Activated B cell treated with CpG ODN at 0.5 μM for 24 hours (primary cell): ENCODE measurements around the gene ZC3H13. TPM values are rescaled to one million over a fixed set of nuclear protein-coding genes. Genes with fewer than 3 reads are reported as not detected.

Experiments used
- ATAC-seq: fragments of 200-7000 bp; cut with Tn5 transposase; one replicate; pipeline ENCODE4 v1.10.0; 2021; ENCODE audit warnings: low read depth, mild to moderate bottlenecking, moderate library complexity
- CTCF ChIA-PET: fragments of 350-600 bp; sonication (Branson Sonifier 250); formaldehyde crosslinking; loops from one replicate; lab custom pipeline; 2021; ENCODE audit warnings: antibody characterized with exemption; lab: Charles Lee
- POLR2A ChIA-PET: fragments of 350-600 bp; sonication (Branson Sonifier 250); formaldehyde crosslinking; loops from one replicate; lab custom pipeline; 2021; ENCODE audit warnings: antibody characterized with exemption; lab: Charles Lee
- DNase-seq: peaks from one replicate; pipeline ENCODE4 v3.0.0; 2022
- H3K27ac Mint-ChIP-seq: one replicate; pipeline ENCODE4 v1.8.0; 2020; ENCODE audit warnings: mixed read lengths
- H3K27me3 Mint-ChIP-seq: one replicate; pipeline ENCODE4 v1.8.0; 2021; ENCODE audit warnings: mixed read lengths
- H3K36me3 Mint-ChIP-seq: one replicate; pipeline ENCODE4 v1.8.0; 2021; ENCODE audit warnings: low read depth, mixed read lengths
- H3K4me1 Mint-ChIP-seq: one replicate; pipeline ENCODE4 v1.8.0; 2021; ENCODE audit warnings: mixed read lengths
- H3K4me3 Mint-ChIP-seq: one replicate; pipeline ENCODE4 v1.8.0; 2020; ENCODE audit warnings: mild to moderate bottlenecking, mixed read lengths
- H3K9me3 Mint-ChIP-seq: one replicate; pipeline ENCODE4 v1.8.0; 2020; ENCODE audit warnings: mixed read lengths
- intact Hi-C: fragments of 100-400 bp; cut with micrococcal nuclease; formaldehyde crosslinking; loops from one replicate; pipeline ENCODE4 v1.15.1; 2024
- total RNA-seq: library from RNA; stranded (reverse); gene quantifications from 2 replicates; pipeline ENCODE4 v1.2.3, GENCODE V29; 2022
- TF ChIP-seq, protein P1 (sequence below): fragments of 200-600 bp; IDR thresholded peaks from one replicate; pipeline ENCODE4 v1.8.0; 2022; ENCODE audit warnings: antibody characterized with exemption, mild to moderate bottlenecking

ZC3H13 gene
- total RNA-seq, 1 donor from 2014 or later: 48.7 TPM

DNA sequence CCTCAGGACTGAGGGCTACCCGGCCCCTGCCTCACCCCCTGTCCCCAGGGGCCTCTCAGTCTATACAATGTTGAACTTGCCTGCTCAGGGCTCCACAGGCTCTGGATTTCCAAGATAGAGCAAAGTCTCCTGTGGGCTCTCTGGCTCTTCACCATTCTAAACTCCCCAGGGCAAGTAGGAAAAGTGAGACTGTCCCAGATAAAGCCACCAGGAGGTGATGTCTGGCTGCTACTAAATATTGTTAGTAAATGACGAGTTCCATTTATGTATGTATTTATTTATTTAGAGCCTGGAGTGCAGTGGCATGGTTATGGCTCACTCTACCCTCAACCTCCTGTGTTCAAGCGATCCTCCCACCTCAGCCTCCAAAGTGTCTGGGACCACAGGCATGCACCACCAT is 127.4 kb downstream of the ZC3H13 start:
- H3K27ac Mint-ChIP-seq: no peak overlapping the region
- no peak overlapping the region for H3K4me3 Mint-ChIP-seq
- no peaks in the 10 kb centered on the region for H3K4me1 Mint-ChIP-seq
- ChIA-PET POLR2A (no interaction called here), CTCF (no interaction called here)
- intact Hi-C loops: no loop called here
- no peaks in the 10 kb centered on the region for H3K36me3 Mint-ChIP-seq
- ATAC-seq (no peak), DNase-seq (no peak)
- no peaks in the 10 kb centered on the region for H3K27me3 Mint-ChIP-seq
- H3K9me3 Mint-ChIP-seq: no peaks in the 10 kb centered on the region
- TF ChIP-seq, protein P1, sequence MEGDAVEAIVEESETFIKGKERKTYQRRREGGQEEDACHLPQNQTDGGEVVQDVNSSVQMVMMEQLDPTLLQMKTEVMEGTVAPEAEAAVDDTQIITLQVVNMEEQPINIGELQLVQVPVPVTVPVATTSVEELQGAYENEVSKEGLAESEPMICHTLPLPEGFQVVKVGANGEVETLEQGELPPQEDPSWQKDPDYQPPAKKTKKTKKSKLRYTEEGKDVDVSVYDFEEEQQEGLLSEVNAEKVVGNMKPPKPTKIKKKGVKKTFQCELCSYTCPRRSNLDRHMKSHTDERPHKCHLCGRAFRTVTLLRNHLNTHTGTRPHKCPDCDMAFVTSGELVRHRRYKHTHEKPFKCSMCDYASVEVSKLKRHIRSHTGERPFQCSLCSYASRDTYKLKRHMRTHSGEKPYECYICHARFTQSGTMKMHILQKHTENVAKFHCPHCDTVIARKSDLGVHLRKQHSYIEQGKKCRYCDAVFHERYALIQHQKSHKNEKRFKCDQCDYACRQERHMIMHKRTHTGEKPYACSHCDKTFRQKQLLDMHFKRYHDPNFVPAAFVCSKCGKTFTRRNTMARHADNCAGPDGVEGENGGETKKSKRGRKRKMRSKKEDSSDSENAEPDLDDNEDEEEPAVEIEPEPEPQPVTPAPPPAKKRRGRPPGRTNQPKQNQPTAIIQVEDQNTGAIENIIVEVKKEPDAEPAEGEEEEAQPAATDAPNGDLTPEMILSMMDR: no peak

DNA sequence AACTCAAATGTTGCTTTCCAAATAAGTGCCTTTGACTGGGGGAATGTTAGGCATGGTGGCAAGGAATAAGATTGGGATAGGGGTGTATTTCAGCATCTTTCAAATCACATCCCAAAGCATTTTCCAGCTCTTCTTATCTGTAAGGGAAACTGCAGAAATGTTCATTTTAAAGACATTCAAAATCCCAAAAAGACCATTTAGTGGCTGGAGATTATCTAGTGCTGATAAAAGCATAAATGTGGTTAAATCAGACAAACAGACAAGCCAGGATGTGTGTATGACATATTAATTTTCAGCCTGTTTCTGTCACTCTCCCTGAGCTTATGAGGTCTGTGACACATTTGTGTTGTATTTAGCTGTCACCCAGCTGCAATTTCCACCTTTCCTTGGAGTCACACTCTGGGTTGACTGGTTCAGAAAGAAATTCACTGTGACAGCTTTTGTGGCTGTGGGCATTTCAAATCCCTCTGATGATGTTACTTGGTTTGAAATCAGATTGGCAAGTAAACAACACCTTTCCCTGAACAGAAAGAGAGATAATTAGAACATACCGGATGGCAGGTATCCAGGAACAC is 131.3 kb downstream of the ZC3H13 start:
- DNase-seq: no peak
- no peak overlapping the region for H3K27ac Mint-ChIP-seq
- TF ChIP-seq, protein P1: no peak
- intact Hi-C loops: no loop called here
- no peaks in the 10 kb centered on the region for H3K4me1 Mint-ChIP-seq
- H3K36me3 Mint-ChIP-seq: no peaks in the 10 kb centered on the region
- POLR2A ChIA-PET: no interaction called here
- ATAC-seq: no peak
- no peak overlapping the region for H3K4me3 Mint-ChIP-seq
- no peaks in the 10 kb centered on the region for H3K9me3 Mint-ChIP-seq
- CTCF ChIA-PET: no interaction called here
- H3K27me3 Mint-ChIP-seq: no peaks in the 10 kb centered on the region

DNA sequence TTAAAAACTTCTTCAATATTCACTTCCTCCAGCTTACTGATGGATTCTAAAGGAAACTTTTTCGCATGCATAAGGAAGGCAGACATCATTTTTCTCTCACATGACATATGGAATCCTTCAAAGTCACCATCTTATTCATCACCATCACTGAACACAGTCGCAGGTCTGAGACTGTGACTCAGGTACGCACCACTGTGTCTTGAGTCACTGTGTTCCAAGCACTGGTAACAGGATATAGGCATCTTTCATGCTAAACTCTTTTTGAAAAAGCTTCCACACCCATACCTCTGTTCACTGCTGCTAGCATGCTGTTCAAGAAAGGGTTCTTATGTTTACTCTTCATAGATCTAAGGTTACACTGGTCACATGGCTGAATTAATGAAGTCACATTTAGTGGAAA is 133.9 kb downstream of the ZC3H13 start:
- DNase-seq (no peak), ATAC-seq (no peak)
- Mint-ChIP-seq H3K9me3 (no peaks in the 10 kb centered on the region), H3K27ac (no peak overlapping the region), H3K4me3 (no peak overlapping the region), H3K36me3 (no peaks in the 10 kb centered on the region), H3K27me3 (no peaks in the 10 kb centered on the region), H3K4me1 (no peaks in the 10 kb centered on the region)
- CTCF ChIA-PET: no interaction called here
- TF ChIP-seq, protein P1: no peak
- intact Hi-C loops: no loop called here
- POLR2A ChIA-PET: no interaction called here

- H3K9me3 Mint-ChIP-seq: no peaks in the 10 kb centered on the region
- H3K27me3 Mint-ChIP-seq: no peaks in the 10 kb centered on the region
- TF ChIP-seq, protein P1: no peak
- ChIA-PET CTCF (no interaction called here), POLR2A (no interaction called here)
- H3K4me1 Mint-ChIP-seq: no peaks in the 10 kb centered on the region
- ATAC-seq (no peak), DNase-seq (no peak)
- H3K27ac Mint-ChIP-seq: no peak overlapping the region
- no peaks in the 10 kb centered on the region for H3K36me3 Mint-ChIP-seq
- intact Hi-C loops: no loop called here
- H3K4me3 Mint-ChIP-seq: no peak overlapping the region
These were observed 135.5 kb downstream of the ZC3H13 start for GRCh38 chr13:45917019-45917418.

- intact Hi-C loops: no loop called here
- no peak for DNase-seq
- no peak for ATAC-seq
- ChIA-PET CTCF (no interaction called here), POLR2A (no interaction called here)
- no peak overlapping the region for H3K27ac Mint-ChIP-seq
- H3K9me3 Mint-ChIP-seq: no peaks in the 10 kb centered on the region
- TF ChIP-seq, protein P1: no peak
- H3K4me1 Mint-ChIP-seq: no peaks in the 10 kb centered on the region
- no peak overlapping the region for H3K4me3 Mint-ChIP-seq
- no peaks in the 10 kb centered on the region for H3K27me3 Mint-ChIP-seq
- H3K36me3 Mint-ChIP-seq: no peaks in the 10 kb centered on the region
These were observed 136.7 kb downstream of the ZC3H13 start for GRCh38 chr13:45915686-45916439.
